ENCODE results near the gene CSF1. TPM values are rescaled to one million over a fixed set of nuclear protein-coding genes. Genes with fewer than 3 reads are reported as not detected.

CSF1 gene
- polyA plus RNA-seq, 10 donors, result 7.0 to 13.9 (median 9.3) TPM

GRCh38 chr1:109897259-109897955 is 13.2 kb upstream of the CSF1 start:
- no peak for DNase-seq

- DNase-seq, result no peak
These were observed 11.8 kb upstream of the CSF1 start for GRCh38 chr1:109898842-109899241.

DNA sequence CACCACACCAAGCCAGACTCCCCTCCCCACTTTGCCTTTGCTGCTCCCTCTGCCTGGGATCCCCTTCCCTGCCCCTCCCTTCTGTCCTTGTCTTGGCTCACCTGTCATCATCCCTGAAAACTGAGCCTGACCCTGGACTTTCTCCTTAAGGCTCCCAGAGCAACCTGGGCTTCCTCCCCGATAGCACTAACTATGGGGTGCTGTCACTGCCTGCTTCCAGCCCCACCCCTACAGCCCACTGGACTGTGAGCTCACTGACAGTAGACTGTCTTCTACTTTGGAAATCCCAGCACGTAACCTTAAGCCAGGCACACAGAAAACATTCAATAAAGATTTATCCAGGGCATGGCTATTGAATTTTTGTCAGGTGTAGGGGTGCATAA is 9.5 kb upstream of the CSF1 start:
- no peak for DNase-seq

DNA sequence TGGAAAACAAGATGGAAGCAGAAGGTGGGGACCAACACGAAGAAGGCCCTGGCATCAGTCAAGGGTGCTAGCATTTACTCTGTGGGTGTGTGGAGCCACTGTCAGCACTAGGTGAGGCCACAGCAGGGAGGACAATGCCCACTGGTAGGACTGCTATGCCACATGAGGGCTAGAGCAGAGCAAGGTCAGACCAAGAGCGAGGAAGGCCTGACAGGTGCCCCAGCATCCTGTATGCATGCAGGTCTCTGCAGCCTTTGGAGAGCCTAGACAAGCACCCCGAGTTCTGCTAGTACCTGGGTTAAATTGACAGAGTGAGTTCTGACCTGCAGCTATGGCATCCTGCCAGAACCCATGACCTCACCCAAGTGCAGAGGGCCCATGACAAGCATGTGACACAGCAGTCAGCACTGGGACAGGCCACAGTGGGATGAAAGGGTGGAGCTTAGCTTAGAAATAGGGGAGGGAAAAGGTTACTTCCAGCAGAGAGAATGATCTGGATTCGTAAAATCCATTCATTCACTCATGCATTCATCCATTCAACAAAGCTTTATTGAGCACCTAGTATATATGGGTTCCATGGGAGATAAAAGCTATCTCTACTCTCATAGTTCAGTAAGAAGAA is 9.0 kb upstream of the CSF1 start:
- no peak for DNase-seq

DNA sequence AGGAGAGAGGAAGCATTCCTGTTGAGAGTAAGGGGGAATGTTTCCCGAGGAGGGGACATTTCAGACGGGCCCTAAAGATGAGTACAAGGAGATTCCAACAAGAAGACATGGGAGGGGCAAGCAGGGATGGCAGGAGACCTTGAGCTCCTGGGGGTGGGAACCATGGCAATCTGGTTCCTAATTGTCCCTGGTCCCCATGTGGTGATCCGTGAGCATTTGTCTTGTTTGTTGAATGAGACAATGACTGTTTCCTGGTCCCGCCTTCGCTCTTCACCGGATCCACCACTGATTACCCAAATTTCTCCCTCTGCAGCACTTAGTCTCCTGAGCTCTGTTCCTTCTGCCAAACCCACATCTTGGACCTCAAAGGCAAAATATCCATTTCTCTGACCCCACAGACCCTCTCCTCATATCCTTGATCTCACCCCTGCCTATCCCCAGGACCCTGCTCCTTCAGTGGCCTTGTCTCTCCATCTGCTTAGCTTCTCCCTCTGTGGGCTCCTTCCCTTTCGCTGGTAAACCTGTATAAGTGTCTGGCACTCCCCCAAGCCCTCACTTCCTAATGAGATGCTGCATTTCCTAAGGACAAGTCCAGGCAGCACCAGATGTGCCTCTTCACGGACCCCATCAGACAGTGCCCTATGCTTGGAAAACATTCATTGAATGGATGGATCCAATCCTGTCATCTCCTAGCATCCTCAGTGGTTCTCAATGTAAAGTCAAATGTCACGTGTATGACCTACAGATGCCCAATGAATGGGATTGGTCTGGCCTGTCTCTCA is 8.3 kb upstream of the CSF1 start:
- DNase-seq, result no peak

DNA sequence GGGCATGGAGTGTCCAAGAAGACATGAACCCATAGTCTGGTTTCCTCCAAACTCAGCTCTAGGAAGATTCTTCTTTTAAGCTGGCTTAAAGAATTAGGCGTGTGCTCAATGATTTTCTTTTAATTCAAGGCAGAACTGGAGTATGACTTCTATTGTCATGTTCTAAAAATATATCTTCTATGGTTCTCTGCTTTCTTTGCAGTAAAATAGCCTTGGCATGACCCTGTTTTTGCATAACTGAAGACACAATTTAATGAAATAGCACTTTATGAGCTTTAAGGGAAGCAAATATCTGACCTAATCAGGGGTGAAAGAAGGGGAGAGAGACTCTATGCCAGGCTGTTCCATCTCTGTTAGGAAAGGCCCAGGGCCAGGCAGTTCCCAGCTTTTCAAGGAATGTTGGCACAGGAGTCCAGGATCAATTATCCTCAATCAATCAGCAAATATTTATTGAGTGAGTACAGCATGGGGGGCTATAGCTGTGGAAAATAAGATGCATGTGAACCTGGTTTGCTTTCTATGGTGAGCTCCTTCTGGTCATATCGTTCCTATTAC is 7.2 kb upstream of the CSF1 start:
- no peak for DNase-seq

DNA sequence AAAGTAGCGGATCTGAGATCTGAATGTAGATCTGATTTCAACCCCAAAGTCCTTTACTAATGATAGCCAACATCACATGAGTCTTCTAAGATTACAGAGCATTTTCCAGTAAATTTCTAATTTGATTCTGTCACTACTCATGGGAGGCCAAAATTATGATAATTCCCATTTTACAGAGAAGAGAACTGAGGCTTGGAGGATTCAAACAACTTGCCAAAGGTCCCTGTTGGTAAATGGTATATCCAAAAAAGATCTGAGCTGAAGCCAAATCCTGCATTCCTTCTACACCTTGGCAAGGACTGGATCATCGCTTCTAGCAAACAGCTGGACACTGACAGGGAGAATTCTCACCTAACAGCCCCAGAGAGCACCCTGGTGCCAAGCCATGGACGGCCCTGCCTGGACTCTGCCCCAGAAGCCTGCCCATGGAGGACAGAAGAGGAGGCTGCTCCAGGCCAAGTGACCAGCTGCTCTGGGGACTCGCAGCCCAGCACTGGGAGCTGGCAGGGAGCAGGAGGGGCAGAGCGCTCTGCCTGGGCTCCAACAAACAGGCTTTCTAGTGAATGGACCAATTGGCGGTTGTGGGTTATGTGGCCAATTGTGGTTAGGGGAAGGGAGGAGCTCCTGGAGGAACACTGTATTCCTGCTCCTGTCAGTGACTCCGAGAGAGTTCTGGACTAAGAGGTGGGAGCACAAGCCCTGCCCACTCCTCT is 6.4 kb upstream of the CSF1 start:
- no peak for DNase-seq

DNA sequence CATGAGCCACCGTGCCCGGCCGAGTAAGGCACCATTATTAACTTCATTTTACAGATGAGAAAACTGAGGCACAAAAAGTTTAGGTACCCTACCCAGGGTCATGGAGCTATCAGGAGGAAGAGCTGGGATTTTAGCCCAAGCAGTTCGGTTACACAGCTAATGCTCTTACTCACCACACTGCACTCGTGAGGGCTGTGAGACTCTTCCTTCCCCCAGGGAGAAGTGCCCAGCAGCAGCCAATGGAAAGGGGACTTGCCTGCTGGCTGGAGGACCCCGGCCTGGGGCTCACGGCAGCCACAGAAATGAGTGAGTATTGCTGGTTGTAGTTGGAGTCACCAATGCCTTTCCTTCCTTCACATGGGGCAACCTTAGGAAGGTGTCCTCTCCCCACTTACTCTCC is 5.2 kb upstream of the CSF1 start:
- no peak for DNase-seq

- no peak for DNase-seq
These were observed 4.3 kb upstream of the CSF1 start for GRCh38 chr1:109906160-109906838.

DNA sequence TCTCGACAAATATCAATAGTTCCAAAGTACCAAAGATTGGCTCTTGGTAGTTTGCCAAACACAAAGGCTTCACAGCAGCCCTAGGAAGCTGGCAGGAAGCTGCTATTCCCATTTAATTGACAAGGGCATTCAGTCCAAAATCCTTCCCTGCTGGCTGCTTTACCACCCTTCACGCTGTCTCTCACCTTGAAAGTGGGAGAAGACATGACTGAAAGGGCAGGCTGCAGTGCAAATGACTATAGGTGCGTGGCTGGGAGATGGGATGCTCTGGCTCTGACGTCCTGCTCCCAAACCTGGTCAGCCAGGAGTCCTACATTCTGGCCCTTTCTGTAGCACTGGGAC is 3.8 kb upstream of the CSF1 start:
- DNase-seq, result no peak

- no peak for DNase-seq
These were observed 3.4 kb upstream of the CSF1 start for GRCh38 chr1:109907190-109907774.

DNA sequence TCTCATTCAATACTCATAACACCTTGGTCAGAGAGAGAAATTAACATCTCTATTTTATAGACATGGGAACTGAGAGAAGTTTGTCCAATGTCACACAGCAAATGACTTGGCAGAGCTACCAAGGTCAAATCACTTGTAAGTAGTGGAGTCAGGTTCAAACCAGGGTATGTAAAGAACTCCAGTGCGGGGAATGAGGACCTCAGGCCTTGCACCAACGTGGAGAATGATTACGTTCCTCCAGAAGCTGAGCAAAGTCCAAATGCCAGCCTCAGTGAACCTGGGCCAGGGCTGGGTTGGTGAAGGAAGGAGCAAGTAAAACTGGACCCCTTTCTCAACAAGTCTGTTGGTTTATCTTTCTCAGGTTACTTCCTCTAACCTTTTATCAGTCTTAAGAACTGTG is 1.8 kb upstream of the CSF1 start:
- no peak for DNase-seq

DNA sequence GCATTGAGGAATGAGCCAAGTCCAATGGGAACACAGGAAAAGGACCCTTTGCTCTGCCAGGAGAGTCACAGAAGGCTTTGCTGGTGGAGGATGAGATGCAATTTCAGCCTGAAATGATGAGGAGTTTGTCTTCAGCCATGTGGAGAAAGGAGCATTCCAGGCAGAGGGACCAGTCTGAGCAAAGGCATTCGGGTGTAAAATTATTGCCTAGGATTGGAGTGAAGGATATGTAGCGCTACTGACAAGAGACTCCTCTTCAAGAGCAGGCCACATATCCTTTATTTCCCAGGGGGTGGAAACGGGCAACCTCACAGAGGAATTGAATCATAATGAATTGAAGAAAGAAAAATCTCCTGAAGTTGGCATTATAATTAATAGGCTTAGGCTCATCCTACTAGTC is 1.1 kb upstream of the CSF1 start:
- no peak for DNase-seq

GRCh38 chr1:109910963-109911798 is 532 bp downstream of the CSF1 start:
- DNase-seq, result peak in 1 of 3 donors; percentile 59

DNA sequence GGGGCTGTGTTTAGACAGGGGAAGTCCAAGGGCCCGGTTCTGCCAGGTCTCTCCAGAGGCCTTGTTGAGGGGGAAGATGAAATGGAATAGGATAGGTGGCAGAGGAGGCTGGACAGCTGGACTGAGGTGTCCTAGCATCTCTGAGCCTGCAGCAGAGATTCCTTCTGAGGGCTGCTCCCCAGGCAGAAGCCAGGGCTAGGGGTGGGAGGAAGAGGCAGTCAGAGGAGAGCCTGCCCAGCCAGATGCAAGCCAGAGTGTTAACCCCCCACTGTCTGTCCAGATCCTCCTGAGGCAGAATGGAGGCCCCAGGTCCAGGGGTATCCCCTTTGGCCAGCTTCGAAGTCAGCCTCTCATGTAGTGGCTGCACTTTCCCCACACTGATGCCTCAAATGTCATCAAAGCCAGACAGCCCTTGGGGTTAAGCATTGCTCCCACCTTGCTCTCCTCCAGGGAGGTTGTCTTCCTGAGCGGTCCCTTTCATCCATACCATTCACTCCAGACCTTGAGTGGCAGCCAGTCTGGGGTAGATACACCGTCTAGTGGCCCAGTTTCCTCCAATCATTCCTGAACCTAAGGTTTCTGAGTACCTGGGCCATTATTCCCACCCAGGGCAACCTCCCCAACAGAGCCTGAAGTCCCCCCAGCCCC is 1.7 kb downstream of the CSF1 start:
- no peak for DNase-seq

GRCh38 chr1:109912873-109913272 is 2.2 kb downstream of the CSF1 start:
- no peak for DNase-seq

DNA sequence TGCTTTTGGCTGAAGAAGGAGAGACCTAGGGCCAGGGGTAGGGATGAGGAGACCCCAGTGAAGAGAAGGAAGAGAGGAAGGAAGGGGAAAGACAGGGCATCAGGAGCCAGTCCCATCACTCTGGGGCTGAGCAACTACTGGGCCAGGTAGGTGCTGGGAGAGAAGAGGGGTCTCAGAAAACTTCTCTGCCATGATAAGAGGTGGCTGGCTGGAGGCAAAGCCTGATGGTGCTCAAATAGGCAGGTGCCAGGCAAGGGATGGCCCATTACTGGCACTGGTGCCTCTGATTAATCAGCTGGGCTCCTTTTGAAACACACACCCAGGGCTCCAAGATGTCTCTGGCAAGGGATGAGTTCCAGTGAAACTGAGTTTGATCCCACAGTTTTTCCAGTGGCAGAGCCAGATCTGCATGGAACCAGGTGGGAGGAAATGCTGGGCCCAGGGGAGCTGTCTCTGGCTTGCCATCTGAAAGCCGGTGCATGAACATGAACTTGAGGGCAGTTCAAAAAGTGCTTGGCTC is 2.8 kb downstream of the CSF1 start:
- no peak for DNase-seq

DNA sequence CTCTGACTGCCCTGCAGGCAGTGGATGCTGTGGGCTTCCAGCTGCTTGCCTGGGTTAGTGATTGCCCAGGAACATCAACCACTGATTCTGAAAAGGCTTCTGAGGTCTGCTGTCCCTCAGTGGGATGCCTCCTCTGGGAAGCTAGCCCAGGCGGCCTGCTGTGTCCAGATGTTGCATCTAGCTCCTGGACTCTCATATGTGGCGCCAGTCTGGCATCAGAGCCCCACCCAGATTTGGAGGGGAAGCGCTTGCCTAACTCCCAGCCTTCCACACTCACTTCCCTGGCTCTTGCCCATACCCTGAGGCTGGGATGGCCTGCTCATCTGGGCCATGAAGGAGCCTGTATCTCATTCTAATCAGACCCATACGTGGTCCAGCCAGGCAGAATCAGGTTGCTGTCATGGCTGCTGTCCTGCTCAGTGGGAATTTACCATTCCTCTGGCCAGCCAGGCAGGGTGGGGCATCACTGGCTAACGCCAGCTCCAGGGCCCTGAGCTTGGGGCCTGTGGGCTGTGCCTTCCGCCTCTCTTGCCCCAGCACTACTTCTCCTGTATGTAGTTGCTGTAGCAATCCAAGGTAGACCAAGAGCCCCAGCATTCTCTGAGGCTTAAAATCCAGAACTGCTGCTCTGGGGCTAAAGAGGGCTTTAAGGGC is 4.1 kb downstream of the CSF1 start:
- DNase-seq, result no peak
